Measurements from ENCODE around the gene RIMBP2. TPM values are rescaled to one million over a fixed set of nuclear protein-coding genes. Genes with fewer than 3 reads are reported as not detected.

Gene RIMBP2
- total RNA-seq, 8 experiments from 2014 or later: 0.09 to 24.7 (median 13.0) TPM

- Histone ChIP-seq H3K4me1 (replicated peaks in 1 of 2) (no peaks in the 10 kb centered on the region), H3K4me3 (no peak overlapping the region), H3K27ac (no peak overlapping the region)
- no peak for ATAC-seq (replicated peaks in 6 of 8)
- WGBS, 10 experiments: 0 to 87% (median 30%) methylated on average over 1 to 8 of the region's 14 CpGs; no CpG with 5 or more reads in 3 of the 10 experiments
- in situ Hi-C loops (cut with MboI; ENCODE audit: low pct_unique_long_range_greater_than_20kb in 2 of 9, low sequenced_read_pairs in 9 of 9, unreplicated experiment in 9 of 9): no loop called here
These were observed 324.9 kb downstream of the RIMBP2 start for GRCh38 chr12:130391186-130391585.

- in situ Hi-C loops (cut with MboI; ENCODE audit: low pct_unique_long_range_greater_than_20kb in 2 of 9, low sequenced_read_pairs in 9 of 9, unreplicated experiment in 9 of 9): no loop called here
- H3K4me1 ChIP-seq (replicated peaks in 1 of 2): no peaks in the 10 kb centered on the region
- H3K27ac ChIP-seq: no peak overlapping the region
- H3K4me3 ChIP-seq: no peak overlapping the region
- 39 to 90% (median 74%) methylated on average over 2 to 4 of the region's 4 CpGs for WGBS, 10 experiments
- no peak for ATAC-seq (replicated peaks in 6 of 8)
These were observed 330.9 kb downstream of the RIMBP2 start for GRCh38 chr12:130385193-130385592.

- in situ Hi-C loops (cut with MboI; ENCODE audit: low pct_unique_long_range_greater_than_20kb in 2 of 9, low sequenced_read_pairs in 9 of 9, unreplicated experiment in 9 of 9): no loop called here
- H3K4me3 ChIP-seq: no peak overlapping the region
- ATAC-seq (replicated peaks in 6 of 8): no peak
- H3K27ac ChIP-seq: no peak overlapping the region
- H3K4me1 ChIP-seq (replicated peaks in 1 of 2): no peaks in the 10 kb centered on the region
- WGBS, 10 experiments: 0 to 47% (median 14%) methylated on average over 1 to 3 of the region's 3 CpGs; no CpG with 5 or more reads in 4 of the 10 experiments
These were observed 331.9 kb downstream of the RIMBP2 start for GRCh38 chr12:130384234-130384633.

GRCh38 chr12:130382818-130383217, 333.3 kb downstream of the RIMBP2 start:
- in situ Hi-C loops (cut with MboI; ENCODE audit: low pct_unique_long_range_greater_than_20kb in 2 of 9, low sequenced_read_pairs in 9 of 9, unreplicated experiment in 9 of 9): no loop called here
- Histone ChIP-seq H3K27ac (no peak overlapping the region), H3K4me3 (no peak overlapping the region), H3K4me1 (replicated peaks in 1 of 2) (no peaks in the 10 kb centered on the region)
- no peak for ATAC-seq (replicated peaks in 6 of 8)
- WGBS, 10 experiments: 0 to 92% (median 25%) methylated on average over 1 to 2 of the region's 2 CpGs; no CpG with 5 or more reads in 2 of the 10 experiments

DNA sequence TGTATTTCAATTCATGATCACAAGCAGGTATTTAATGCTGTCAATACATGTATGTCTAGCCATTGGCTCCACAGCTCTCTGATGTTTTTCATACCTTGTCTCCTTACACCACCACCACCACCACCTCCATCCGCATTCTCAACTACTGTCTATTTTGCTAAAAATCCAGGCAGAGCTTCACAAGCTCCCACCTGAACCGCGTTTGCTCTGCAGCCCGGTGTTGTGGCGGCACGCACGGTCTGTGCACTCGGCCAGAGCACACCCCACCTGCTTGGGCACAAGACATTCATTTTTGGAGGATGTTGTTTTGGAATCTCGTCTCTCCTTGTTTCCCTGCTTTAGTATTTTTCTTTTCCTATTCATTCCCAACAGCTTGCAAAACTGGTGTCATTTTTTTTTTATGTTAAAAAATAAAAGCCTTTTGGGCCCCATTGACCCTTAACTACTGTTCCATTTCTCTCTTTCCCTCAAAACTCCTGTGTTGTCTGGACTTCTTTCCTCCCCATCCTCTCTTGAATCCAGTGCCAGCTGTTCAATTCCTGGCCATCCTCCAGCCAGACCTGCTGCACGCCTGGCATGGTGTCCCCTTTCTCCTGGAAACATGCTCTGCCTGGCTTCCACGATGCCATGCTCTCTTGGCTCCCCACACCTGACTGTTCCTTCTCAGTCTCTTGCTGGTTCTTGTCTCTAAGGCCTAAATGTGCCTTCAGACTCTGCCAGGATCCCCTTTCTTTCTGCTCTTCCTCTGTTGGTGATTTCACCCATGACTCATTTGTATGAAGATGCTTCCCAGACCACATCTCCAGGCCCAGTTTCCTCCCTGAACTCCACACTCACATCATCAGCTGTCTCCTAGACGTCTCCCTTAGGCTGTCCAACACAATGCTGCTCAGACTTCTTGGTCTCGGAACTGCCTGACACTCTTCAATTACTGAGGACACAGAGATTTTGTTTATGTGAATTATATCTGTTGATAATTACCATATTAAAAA, 340.5 kb downstream of the RIMBP2 start:
- in situ Hi-C loops (cut with MboI; ENCODE audit: low pct_unique_long_range_greater_than_20kb in 2 of 9, low sequenced_read_pairs in 9 of 9, unreplicated experiment in 9 of 9): no loop called here
- no peaks in the 10 kb centered on the region for H3K4me1 ChIP-seq (replicated peaks in 1 of 2)
- 0 to 80% (median 39%) methylated on average over 1 to 10 of the region's 13 CpGs; no CpG with 5 or more reads in 1 of the 10 experiments for WGBS, 10 experiments
- peak in 2 of 8 experiments; percentile 44 for ATAC-seq (replicated peaks in 6 of 8)
- H3K4me3 ChIP-seq: no peak overlapping the region
- no peak overlapping the region for H3K27ac ChIP-seq

GRCh38 chr12:130374083-130374482, 342.0 kb downstream of the RIMBP2 start:
- ATAC-seq (replicated peaks in 6 of 8): no peak
- Histone ChIP-seq H3K4me3 (no peak overlapping the region), H3K4me1 (replicated peaks in 1 of 2) (no peaks in the 10 kb centered on the region), H3K27ac (no peak overlapping the region)
- WGBS, 10 experiments: 4 to 96% (median 53%) methylated on average over 1 to 4 of the region's 4 CpGs; no CpG with 5 or more reads in 1 of the 10 experiments
- in situ Hi-C loops (cut with MboI; ENCODE audit: low pct_unique_long_range_greater_than_20kb in 2 of 9, low sequenced_read_pairs in 9 of 9, unreplicated experiment in 9 of 9): no loop called here

GRCh38 chr12:130372936-130373335, 343.2 kb downstream of the RIMBP2 start:
- no peak overlapping the region for H3K4me3 ChIP-seq
- no peaks in the 10 kb centered on the region for H3K4me1 ChIP-seq (replicated peaks in 1 of 2)
- ATAC-seq (replicated peaks in 6 of 8): no peak
- no peak overlapping the region for H3K27ac ChIP-seq
- in situ Hi-C loops (cut with MboI; ENCODE audit: low pct_unique_long_range_greater_than_20kb in 2 of 9, low sequenced_read_pairs in 9 of 9, unreplicated experiment in 9 of 9): no loop called here
- 3 to 63% (median 49%) methylated on average over 1 to 4 of the region's 4 CpGs for WGBS, 10 experiments

DNA sequence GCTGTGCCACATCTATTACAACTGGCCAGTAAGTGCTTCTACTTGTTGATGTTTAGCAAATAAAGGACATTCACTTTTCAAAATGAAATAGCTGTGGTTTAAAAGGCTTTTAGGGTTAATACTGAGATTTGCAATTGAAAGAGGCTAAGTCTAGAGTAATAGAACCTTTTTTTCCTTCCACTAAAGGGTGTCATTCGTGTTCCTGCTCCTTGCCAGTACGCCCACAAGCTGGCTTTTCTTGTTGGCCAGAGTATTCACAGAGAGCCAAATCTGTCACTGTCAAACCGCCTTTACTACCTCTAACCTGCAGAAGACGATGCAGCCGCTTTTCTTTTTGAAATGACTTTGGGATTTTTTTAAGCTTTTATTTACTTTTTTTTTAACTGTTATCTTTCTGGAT, 344.8 kb downstream of the RIMBP2 start:
- peak in 1 of 8 experiments; percentile 22 for ATAC-seq (replicated peaks in 6 of 8)

DNA sequence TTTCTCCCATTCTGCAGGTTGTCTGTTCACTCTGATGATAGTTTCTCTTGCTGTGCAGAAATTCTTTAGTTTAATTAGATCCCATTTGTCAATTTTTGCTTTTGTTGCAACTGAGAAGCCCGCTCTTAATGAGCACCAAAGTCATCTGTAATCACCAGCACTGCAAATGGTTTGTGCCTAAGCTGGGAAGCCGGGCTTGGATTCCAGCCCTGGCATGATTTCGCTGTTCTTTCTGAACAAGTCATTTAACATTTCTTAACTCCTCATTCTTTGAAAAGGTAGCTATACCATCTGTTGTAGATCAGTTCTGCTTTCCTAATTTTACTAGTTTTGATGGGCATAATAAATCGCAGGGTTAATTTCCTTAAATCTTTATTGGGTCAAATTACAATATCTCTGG, 346.3 kb downstream of the RIMBP2 start:
- Histone ChIP-seq H3K4me1 (replicated peaks in 1 of 2) (no peaks in the 10 kb centered on the region), H3K27ac (no peak overlapping the region), H3K4me3 (no peak overlapping the region)
- 13 to 100% (median 54%) methylated on average over 2 to 4 of the region's 4 CpGs for WGBS, 10 experiments
- ATAC-seq (replicated peaks in 6 of 8): no peak
- in situ Hi-C loops (cut with MboI; ENCODE audit: low pct_unique_long_range_greater_than_20kb in 2 of 9, low sequenced_read_pairs in 9 of 9, unreplicated experiment in 9 of 9): no loop called here

More for the DNA sequence above, 344.8 kb downstream of the RIMBP2 start:
- Histone ChIP-seq H3K27ac (no peak overlapping the region), H3K4me1 (replicated peaks in 1 of 2) (no peaks in the 10 kb centered on the region), H3K4me3 (no peak overlapping the region)
- WGBS, 10 experiments: 0 to 33% (median 6%) methylated on average over 1 to 5 of the region's 5 CpGs
- in situ Hi-C loops (cut with MboI; ENCODE audit: low pct_unique_long_range_greater_than_20kb in 2 of 9, low sequenced_read_pairs in 9 of 9, unreplicated experiment in 9 of 9): no loop called here

GRCh38 chr12:130367523-130367922, 348.6 kb downstream of the RIMBP2 start:
- in situ Hi-C loops (cut with MboI; ENCODE audit: low pct_unique_long_range_greater_than_20kb in 2 of 9, low sequenced_read_pairs in 9 of 9, unreplicated experiment in 9 of 9): no loop called here
- no peaks in the 10 kb centered on the region for H3K4me1 ChIP-seq (replicated peaks in 1 of 2)
- no peak overlapping the region for H3K4me3 ChIP-seq
- 25 to 85% (median 67%) methylated on average over 2 to 13 of the region's 13 CpGs; no CpG with 5 or more reads in 2 of the 10 experiments for WGBS, 10 experiments
- no peak for ATAC-seq (replicated peaks in 6 of 8)
- no peak overlapping the region for H3K27ac ChIP-seq

- ATAC-seq (replicated peaks in 6 of 8): no peak
- no peaks in the 10 kb centered on the region for H3K4me1 ChIP-seq (replicated peaks in 1 of 2)
- in situ Hi-C loops (cut with MboI; ENCODE audit: low pct_unique_long_range_greater_than_20kb in 2 of 9, low sequenced_read_pairs in 9 of 9, unreplicated experiment in 9 of 9): no loop called here
- no peak overlapping the region for H3K27ac ChIP-seq
- WGBS, 10 experiments: 0 to 86% (median 10%) methylated on average over 1 to 2 of the region's 2 CpGs; no CpG with 5 or more reads in 2 of the 10 experiments
- H3K4me3 ChIP-seq: no peak overlapping the region
These were observed 349.1 kb downstream of the RIMBP2 start for GRCh38 chr12:130367003-130367402.

DNA sequence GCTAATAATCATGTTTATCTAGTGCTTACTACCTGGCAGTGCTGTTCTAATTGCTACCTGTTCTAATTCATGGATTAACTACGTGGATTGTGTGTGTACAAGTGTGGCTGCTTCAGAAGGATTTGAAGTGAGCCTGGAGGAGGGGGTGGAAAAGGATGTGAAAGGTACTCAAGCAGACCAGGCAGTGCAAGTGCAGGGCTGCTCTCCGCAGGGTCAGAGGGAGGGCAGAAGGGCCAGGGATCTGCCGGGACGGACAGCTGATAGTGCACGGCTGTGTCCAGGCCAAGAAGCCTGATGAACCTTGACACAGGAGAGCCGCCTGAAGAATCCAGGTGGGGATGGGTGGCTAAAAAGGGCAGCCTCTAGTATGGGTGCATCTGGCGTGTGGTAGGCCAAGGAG, 349.9 kb downstream of the RIMBP2 start:
- H3K4me1 ChIP-seq (replicated peaks in 1 of 2): no peaks in the 10 kb centered on the region
- in situ Hi-C loops (cut with MboI; ENCODE audit: low pct_unique_long_range_greater_than_20kb in 2 of 9, low sequenced_read_pairs in 9 of 9, unreplicated experiment in 9 of 9): no loop called here
- no peak overlapping the region for H3K27ac ChIP-seq
- no peak overlapping the region for H3K4me3 ChIP-seq
- ATAC-seq (replicated peaks in 6 of 8): no peak
- WGBS, 10 experiments: 0 to 88% (median 45%) methylated on average over 1 to 6 of the region's 7 CpGs; no CpG with 5 or more reads in 3 of the 10 experiments

- WGBS, 10 experiments: 0 to 94% (median 35%) methylated on average over 1 to 2 of the region's 2 CpGs; no CpG with 5 or more reads in 1 of the 10 experiments
- Histone ChIP-seq H3K4me3 (no peak overlapping the region), H3K4me1 (replicated peaks in 1 of 2) (no peaks in the 10 kb centered on the region), H3K27ac (no peak overlapping the region)
- no peak for ATAC-seq (replicated peaks in 6 of 8)
- in situ Hi-C loops (cut with MboI; ENCODE audit: low pct_unique_long_range_greater_than_20kb in 2 of 9, low sequenced_read_pairs in 9 of 9, unreplicated experiment in 9 of 9): no loop called here
These were observed 351.5 kb downstream of the RIMBP2 start for GRCh38 chr12:130364578-130364977.

Measured in motor neuron (in vitro differentiated cells).